Measurements from ENCODE around the gene VDAC1. TPM values are rescaled to one million over a fixed set of nuclear protein-coding genes. Genes with fewer than 3 reads are reported as not detected.

The VDAC1 gene
- total and polyA plus RNA-seq, 9 donors, result 41.1 to 171 (median 89.9) TPM

DNA sequence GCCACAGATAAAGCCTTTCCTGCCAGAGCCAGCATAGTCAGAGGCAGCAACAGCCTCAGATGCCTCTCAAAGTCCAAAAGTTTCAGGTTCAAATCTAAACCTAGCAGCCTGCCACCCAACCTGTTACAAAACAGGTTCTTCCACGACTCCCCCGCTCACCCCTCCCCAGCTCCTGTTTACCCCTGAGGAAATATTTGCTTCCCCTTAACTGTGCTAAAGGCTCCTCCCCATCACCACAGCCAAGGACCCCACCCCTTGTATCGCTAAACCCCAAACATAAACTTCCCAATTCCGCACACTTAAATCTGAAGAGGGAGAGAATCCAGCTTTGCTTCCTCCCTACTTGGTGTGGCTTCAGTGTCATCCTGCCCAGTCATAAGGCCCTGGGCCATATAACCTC, 15.4 kb upstream of the VDAC1 start:
- no peaks in the 10 kb centered on the region for H3K27me3 ChIP-seq
- H3K27ac ChIP-seq, result no peak overlapping the region
- no peaks in the 10 kb centered on the region for H3K36me3 ChIP-seq
- TF ChIP-seq POLR2A (IDR thresholded peaks at IDR 0.05) (no peak), EP300 (IDR thresholded peaks at IDR 0.05) (no peak)
- TF ChIP-seq, protein P1, sequence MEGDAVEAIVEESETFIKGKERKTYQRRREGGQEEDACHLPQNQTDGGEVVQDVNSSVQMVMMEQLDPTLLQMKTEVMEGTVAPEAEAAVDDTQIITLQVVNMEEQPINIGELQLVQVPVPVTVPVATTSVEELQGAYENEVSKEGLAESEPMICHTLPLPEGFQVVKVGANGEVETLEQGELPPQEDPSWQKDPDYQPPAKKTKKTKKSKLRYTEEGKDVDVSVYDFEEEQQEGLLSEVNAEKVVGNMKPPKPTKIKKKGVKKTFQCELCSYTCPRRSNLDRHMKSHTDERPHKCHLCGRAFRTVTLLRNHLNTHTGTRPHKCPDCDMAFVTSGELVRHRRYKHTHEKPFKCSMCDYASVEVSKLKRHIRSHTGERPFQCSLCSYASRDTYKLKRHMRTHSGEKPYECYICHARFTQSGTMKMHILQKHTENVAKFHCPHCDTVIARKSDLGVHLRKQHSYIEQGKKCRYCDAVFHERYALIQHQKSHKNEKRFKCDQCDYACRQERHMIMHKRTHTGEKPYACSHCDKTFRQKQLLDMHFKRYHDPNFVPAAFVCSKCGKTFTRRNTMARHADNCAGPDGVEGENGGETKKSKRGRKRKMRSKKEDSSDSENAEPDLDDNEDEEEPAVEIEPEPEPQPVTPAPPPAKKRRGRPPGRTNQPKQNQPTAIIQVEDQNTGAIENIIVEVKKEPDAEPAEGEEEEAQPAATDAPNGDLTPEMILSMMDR (IDR thresholded peaks at IDR 0.05), result no peak
- 54 to 67% (median 64%) methylated on average over 4 of the region's 4 CpGs for WGBS, 3 donors
- no peak for DNase-seq
- H3K4me3 ChIP-seq, result no peak overlapping the region
- intact Hi-C loops (cut with DNase I), result no loop called here
- no peaks in the 10 kb centered on the region for H3K4me1 ChIP-seq (ENCODE audit: insufficient read depth)
- H3K9me3 ChIP-seq, result no peaks in the 10 kb centered on the region

DNA sequence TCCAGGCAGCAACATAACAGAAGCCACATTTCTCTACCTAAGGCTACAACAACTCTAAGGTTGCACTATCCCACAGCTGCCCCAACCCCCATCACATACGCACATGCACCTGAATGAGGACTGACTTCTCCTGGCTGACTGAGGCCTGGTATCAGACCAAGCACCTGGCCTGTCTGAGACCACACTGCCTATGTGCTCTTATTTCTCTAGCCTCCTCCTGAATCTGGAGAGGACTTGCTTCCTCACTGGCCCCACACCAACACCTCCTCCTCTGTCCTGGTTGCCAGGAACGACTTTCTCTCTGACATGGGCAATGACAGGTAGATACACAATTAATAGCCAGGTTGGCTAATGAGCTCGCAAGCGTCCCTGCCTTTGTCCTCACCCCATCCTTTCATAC, 14.9 kb upstream of the VDAC1 start:
- Histone ChIP-seq H3K27ac (no peak overlapping the region), H3K36me3 (no peaks in the 10 kb centered on the region), H3K9me3 (no peaks in the 10 kb centered on the region), H3K4me1 (ENCODE audit: insufficient read depth) (no peaks in the 10 kb centered on the region), H3K4me3 (no peak overlapping the region), H3K27me3 (no peaks in the 10 kb centered on the region)
- TF ChIP-seq EP300 (IDR thresholded peaks at IDR 0.05) (no peak), POLR2A (IDR thresholded peaks at IDR 0.05) (no peak)
- TF ChIP-seq, protein P1 (IDR thresholded peaks at IDR 0.05), result no peak
- no peak for DNase-seq
- WGBS, 3 donors, result 81 to 84% (median 82%) methylated on average over 4 of the region's 4 CpGs
- intact Hi-C loops (cut with DNase I), result no loop called here

DNA sequence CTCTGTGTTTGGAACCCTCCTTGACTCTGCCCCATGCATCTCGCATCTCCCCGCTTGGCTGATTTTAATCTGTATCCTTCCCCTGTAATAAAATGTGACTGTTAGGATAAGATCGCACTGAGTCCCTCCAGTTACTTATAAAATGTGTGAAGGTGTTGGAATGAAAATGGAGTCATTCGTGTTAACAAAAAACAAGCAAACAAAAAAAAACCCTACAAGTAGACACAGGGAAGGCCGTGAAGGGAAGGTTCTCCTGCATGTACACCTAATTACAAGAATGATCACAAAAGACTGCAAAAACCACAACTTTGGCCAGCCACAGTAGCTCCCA, 14.2 kb upstream of the VDAC1 start:
- Histone ChIP-seq H3K27ac (no peak overlapping the region), H3K27me3 (no peaks in the 10 kb centered on the region), H3K36me3 (no peaks in the 10 kb centered on the region), H3K9me3 (no peaks in the 10 kb centered on the region), H3K4me1 (ENCODE audit: insufficient read depth) (no peaks in the 10 kb centered on the region), H3K4me3 (no peak overlapping the region)
- no peak for DNase-seq
- WGBS, 3 donors, result 90 to 94% (median 91%) methylated on average over 5 of the region's 5 CpGs
- intact Hi-C loops (cut with DNase I), result no loop called here
- TF ChIP-seq, protein P1 (IDR thresholded peaks at IDR 0.05), result no peak
- TF ChIP-seq EP300 (IDR thresholded peaks at IDR 0.05) (no peak), POLR2A (IDR thresholded peaks at IDR 0.05) (no peak)

DNA sequence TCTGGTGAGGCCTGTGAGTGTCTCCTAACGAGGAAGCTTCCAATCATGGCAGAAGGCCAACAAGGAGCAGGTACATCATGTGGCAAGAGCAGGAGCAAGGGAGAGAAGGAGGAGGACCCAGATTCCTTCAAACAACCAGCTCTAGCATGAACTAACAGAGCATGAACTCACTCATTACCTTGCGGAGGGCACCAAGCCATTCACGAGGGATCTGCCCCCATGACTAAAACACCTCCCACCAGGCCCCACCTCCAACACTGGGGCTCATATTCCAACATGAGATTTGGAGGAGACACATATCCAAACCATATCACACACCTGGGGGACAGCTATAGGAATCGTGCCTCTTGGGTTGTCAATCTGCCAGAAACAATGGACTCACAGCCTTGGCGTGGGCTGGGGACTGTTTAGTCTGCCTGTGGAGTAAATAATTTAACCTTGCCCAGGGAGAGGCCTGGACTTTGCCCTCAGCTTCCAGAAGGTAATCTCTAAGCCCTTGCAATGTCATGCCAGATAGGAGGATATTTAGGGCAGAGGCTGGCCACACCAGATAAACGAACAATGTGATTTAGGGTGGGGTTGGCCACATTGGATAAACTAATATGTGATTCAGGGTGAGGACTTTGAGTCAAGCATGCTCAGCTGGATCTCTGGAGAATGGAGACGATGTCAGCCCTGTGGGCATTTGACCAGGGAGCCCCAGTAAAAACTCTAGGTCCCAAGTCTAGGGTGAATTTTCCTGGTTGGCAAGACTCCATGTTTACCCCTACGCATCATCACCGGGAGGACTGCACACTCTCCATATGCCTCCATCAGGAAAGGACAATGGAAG, 13.6 kb upstream of the VDAC1 start:
- Histone ChIP-seq H3K4me1 (ENCODE audit: insufficient read depth) (no peaks in the 10 kb centered on the region), H3K36me3 (no peaks in the 10 kb centered on the region), H3K9me3 (no peaks in the 10 kb centered on the region), H3K27me3 (no peaks in the 10 kb centered on the region), H3K27ac (no peak overlapping the region), H3K4me3 (no peak overlapping the region)
- intact Hi-C loops (cut with DNase I), result no loop called here
- 49 to 57% (median 55%) methylated on average over 9 of the region's 9 CpGs for WGBS, 3 donors
- no peak for TF ChIP-seq EP300 (IDR thresholded peaks at IDR 0.05)
- TF ChIP-seq, protein P1 (IDR thresholded peaks at IDR 0.05), result no peak
- TF ChIP-seq POLR2A (IDR thresholded peaks at IDR 0.05), result no peak
- no peak for DNase-seq
